SU-DHL-6 (cell line): Measurements from ENCODE around the gene TEDDM1.

Experiments
- EZH2phosphoT487 ChIP-seq: fragments of 200-600 bp; sonication (generic), shearing (Covaris generic); conservative IDR thresholded peaks from 2 replicates; pipeline ENCODE4 v1.6.1; 2018; ENCODE audit warnings: mild to moderate bottlenecking, antibody characterized with exemption, low read length, moderate library complexity, mixed read lengths
- TF ChIP-seq, protein P1 (sequence below): fragments of 200-600 bp; sonication (generic); IDR thresholded peaks from one replicate; pipeline ENCODE4 v1.5.1; 2017; ENCODE audit warnings: antibody characterized with exemption, mild to moderate bottlenecking, low read length, moderate library complexity; ENCODE audit not compliant: insufficient read depth, poor library complexity, severe bottlenecking

- TF ChIP-seq, protein P1, sequence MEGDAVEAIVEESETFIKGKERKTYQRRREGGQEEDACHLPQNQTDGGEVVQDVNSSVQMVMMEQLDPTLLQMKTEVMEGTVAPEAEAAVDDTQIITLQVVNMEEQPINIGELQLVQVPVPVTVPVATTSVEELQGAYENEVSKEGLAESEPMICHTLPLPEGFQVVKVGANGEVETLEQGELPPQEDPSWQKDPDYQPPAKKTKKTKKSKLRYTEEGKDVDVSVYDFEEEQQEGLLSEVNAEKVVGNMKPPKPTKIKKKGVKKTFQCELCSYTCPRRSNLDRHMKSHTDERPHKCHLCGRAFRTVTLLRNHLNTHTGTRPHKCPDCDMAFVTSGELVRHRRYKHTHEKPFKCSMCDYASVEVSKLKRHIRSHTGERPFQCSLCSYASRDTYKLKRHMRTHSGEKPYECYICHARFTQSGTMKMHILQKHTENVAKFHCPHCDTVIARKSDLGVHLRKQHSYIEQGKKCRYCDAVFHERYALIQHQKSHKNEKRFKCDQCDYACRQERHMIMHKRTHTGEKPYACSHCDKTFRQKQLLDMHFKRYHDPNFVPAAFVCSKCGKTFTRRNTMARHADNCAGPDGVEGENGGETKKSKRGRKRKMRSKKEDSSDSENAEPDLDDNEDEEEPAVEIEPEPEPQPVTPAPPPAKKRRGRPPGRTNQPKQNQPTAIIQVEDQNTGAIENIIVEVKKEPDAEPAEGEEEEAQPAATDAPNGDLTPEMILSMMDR: no peak
- TF ChIP-seq EZH2phosphoT487: no peak
Observed at GRCh38 chr1:182386980-182387379, 13.5 kb downstream of the TEDDM1 start.
